HS-27A (cell line): ENCODE results near the gene SLC35F5.
"Not testable (repeated sequence)": the region's sequence is repeated elsewhere in the genome, so short reads cannot be mapped to it uniquely, and the experiment has no call there.

Experiments
- DNase-seq: peaks from one replicate; pipeline ENCODE4 v3.0.0-alpha.2; 2012; ENCODE audit warnings: low read depth, missing footprints

Gene SLC35F5

GRCh38 chr2:113755035-113755834 is 1.2 kb downstream of the SLC35F5 start:
- DNase-seq = peak; percentile 36

- no peak for DNase-seq
Measured at GRCh38 chr2:113754160-113754559, 2.3 kb downstream of the SLC35F5 start.

- DNase-seq = no peak
Measured at GRCh38 chr2:113750385-113750784, 6.1 kb downstream of the SLC35F5 start.

DNA sequence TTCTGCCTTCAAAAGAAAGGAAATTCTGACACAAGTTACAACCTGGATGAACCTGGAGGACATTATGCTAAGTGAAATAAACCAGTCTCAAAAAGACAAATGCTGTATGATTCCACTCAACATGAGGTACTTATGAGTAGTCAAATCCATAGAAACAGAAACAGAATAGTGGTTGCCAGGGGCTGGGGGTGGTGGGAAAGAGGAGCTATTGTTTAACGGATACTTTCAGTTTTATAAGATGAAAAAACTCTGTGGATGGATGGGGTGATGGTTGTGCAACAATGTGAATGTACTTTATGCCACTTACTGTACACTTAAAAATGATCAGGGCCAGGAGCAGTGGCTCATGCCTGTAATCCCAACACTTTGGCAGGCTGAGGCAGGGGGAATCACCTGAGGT is 15.4 kb downstream of the SLC35F5 start:
- DNase-seq = no peak

GRCh38 chr2:113739849-113740248 is 16.6 kb downstream of the SLC35F5 start:
- no peak for DNase-seq

DNA sequence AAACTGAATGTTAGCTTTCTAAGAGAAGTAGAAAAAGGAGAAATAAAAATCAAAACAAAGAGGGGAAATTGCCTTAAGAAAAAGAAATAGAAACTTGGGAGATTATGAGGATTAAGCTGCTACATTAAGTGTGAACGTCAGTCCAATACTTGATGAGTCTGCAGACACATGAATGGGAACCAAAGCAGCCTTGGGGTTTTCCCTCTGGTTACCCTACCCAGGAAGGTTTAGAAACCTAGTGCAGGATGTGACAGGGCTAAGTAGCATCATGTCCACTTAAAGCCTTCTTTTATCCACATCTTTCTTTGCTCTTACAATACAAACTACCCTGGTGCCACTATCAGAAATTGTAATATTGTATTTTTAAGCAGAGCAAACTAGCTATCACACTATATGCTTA is 22.3 kb downstream of the SLC35F5 start:
- DNase-seq = no peak

DNA sequence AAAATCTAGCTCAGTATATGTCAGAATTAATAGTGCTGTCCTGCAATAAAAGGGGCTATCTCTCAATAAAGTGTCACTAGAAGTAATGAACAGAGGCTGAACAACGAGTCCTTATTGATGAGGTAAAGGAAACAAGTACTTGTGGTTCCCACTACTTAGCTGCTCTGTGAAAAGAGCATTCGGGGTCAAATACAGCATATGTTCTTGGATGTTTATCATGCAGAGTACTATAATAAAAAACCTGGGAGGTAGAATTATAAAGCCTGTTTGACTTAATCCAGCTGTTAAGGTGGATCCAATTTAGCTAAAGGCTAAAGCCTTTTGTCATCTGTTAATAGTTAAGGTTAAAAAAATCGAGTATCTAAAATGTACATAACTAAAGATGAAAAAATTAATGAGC is 32.4 kb downstream of the SLC35F5 start:
- no peak for DNase-seq

DNA sequence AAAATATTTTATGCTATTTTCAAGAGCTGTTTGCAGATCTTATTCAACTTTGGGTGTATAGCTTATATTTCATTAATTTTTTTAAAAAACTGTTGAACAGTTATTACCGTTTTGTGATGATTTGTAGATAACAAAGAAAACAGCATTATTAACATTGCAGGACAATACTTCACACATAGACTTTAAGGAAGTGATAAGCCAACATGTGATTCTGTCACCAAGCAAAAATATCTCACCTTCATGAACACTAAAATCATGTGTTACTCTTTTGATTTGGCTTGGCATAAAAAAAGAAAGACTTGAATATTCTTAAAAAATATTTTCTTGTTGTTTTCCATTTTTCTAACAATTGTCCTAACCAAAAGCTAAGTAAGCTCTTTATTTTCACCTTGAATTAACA is 33.0 kb downstream of the SLC35F5 start:
- no peak for DNase-seq

- DNase-seq = no peak
Measured at GRCh38 chr2:113720167-113720566, 36.3 kb downstream of the SLC35F5 start.

- no peak for DNase-seq
Measured at GRCh38 chr2:113716291-113716690, 40.2 kb downstream of the SLC35F5 start.

DNA sequence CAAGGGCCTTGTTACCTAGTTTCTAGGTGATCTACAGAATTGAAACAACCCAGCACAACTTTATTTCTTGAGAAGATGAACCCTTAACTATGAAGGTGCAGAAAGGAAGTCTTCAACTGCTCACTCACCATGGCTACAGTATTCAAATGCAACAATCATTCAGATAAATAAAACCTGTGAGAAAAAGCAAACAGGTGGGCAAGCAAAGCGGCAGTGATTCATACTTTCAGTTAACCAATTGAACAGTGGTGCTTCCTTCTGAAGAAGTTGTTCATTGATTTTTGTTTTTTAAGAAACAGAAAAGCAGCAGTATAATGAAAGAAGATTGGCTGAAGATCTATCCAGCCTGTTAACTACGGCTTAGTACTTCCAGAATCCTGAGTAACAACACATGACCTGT is 43.5 kb downstream of the SLC35F5 start:
- DNase-seq = no peak

DNA sequence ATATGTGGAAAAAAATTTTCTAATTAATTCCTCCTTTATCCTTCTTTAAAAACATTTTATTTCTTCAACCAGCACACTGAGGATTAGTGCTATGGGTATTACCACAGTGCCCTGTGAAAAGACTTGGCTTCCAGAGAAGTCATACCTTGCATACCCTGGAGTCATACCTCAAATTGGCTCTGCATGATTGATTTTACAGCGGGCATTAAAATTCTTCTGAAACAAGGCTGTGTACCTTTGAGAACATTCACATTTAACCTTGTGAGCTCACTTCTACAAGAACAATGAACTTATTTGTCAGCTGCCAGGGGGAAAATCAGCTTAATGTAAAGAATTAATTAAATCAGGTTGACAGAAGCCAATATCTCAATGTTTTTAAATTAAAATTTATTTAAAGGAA is 44.6 kb downstream of the SLC35F5 start:
- DNase-seq = no peak

- DNase-seq = no peak
Measured at GRCh38 chr2:113709022-113709421, 47.4 kb downstream of the SLC35F5 start.

GRCh38 chr2:113707106-113707505 is 49.3 kb downstream of the SLC35F5 start:
- no peak for DNase-seq

- DNase-seq = no peak
Measured at GRCh38 chr2:113705982-113706523, 50.4 kb downstream of the SLC35F5 start.

GRCh38 chr2:113704300-113704993 is 52.0 kb downstream of the SLC35F5 start:
- DNase-seq = not testable (repeated sequence)

GRCh38 chr2:113703386-113704299 is 52.8 kb downstream of the SLC35F5 start:
- DNase-seq = no peak

GRCh38 chr2:113700186-113700841 is 56.1 kb downstream of the SLC35F5 start:
- DNase-seq = no peak

DNA sequence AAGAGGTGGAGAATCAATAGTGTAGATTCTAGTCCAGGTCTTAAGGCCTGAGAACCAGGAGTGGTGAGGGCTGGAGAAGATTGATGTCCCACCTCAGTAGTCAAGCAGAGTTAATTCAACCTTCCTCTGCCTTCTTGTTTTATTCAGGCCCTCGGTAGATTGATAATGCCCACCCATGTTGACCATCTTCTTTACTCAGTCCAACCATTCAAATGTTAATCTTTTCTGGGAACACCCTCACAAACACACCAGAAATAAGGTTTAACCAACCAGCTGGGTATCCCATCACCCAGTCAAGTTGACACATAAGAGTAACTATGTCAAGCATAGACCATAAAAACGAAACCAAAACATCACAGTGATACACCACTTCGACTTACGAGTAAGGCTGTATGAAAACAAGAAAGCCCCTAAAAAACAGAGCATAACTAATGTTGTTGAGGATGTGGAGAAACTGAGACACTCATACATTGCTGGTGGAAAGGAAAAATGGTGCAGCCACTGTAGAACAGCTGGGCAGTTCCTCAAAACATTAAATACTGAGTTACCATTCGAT is 57.5 kb downstream of the SLC35F5 start:
- DNase-seq = no peak

GRCh38 chr2:113698251-113698650 is 58.2 kb downstream of the SLC35F5 start:
- not testable (repeated sequence) for DNase-seq

DNA sequence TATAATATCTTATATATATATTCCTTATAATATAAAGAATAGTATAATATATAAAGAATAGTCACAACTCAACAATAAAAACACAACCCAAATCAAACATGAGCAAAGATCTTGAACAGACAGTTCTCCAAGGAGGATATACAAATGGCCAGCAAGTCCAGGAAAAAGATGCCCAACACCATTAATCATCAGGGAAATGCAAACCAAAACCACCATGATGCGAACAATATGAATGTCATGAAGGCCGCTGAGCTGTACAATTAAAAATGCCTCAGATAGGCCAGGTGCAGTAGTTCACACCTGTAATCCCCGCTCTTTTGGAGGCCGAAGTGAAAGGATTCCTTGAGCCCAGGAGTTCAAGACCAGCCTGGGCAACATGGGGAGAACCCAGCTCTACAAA is 58.9 kb downstream of the SLC35F5 start:
- no peak for DNase-seq
